Measurements from ENCODE around the gene C1RL. TPM values are rescaled to one million over a fixed set of nuclear protein-coding genes. Genes with fewer than 3 reads are reported as not detected.

Gene C1RL
- total and polyA plus RNA-seq, 2 donors (not counting 1 experiment from before 2014, with no cell fraction given), result 13.5 to 24.9 TPM

GRCh38 chr12:7152818-7153217 lies 43.8 kb upstream of the C1RL start:
- Mint-ChIP-seq H3K4me3 (no peak overlapping the region), H3K27me3 (no peaks in the 10 kb centered on the region), H3K27ac (no peak overlapping the region), H3K9me3 (ENCODE audit: insufficient read depth) (no peaks in the 10 kb centered on the region), H3K4me1 (no peaks in the 10 kb centered on the region)
- no peaks in the 10 kb centered on the region for H3K27me3 ChIP-seq (replicated peaks in 1 of 4; ENCODE audit: control extremely low read depth in 1 of 4, control insufficient read depth in 3 of 4, insufficient read depth in 4 of 4, low read length in 3 of 4)
- H3K36me3 ChIP-seq (replicated peaks in 1 of 2; ENCODE audit: control extremely low read depth in 1 of 2, control insufficient read depth in 1 of 2, extremely low read depth in 1 of 2, insufficient read depth in 2 of 2, low read length in 1 of 2), result peaks cover 0 to 27% of the 10 kb centered on the region in 2 experiments
- no peak for ATAC-seq (ENCODE audit: low read depth)
- WGBS (ENCODE audit: insufficient coverage), result 97% methylated on average over 3 of the region's 4 CpGs
- no peaks in the 10 kb centered on the region for H4K20me1 ChIP-seq (ENCODE audit: control insufficient read depth, insufficient read depth, low read length, poor library complexity, severe bottlenecking)
- H3K79me2 ChIP-seq (ENCODE audit: control insufficient read depth, insufficient read depth, low read length), result no peaks in the 10 kb centered on the region
- TF ChIP-seq EZH2 (IDR thresholded peaks at IDR 0.05; ENCODE audit: borderline replicate concordance, insufficient read depth, low read depth, low read length, poor library complexity, severe bottlenecking) (no peak), CTCF (IDR thresholded peaks at IDR 0.05) (no peak)
- no peak overlapping the region for H3K9ac ChIP-seq (ENCODE audit: low read length)
- ChIA-PET CTCF (interaction anchor here (1.0 kb wide), 1 partner anchor 10 kb away, joined by 3 read pairs; no protein-coding TSS in a partner anchor), POLR2A (no interaction called here)
- H2AFZ ChIP-seq (ENCODE audit: insufficient read depth, low read depth, low read length, poor library complexity, severe bottlenecking), result no peak overlapping the region
- H3K4me1 ChIP-seq (ENCODE audit: control insufficient read depth in 2 of 2, insufficient read depth in 2 of 2, low read length in 2 of 2), result no peaks in the 10 kb centered on the region
- no peak for DNase-seq
- H3K9me3 ChIP-seq (ENCODE audit: control extremely low read depth in 1 of 3, control insufficient read depth in 2 of 3, insufficient read depth in 1 of 3, low read length in 2 of 3), result no peaks in the 10 kb centered on the region
- H3K4me3 ChIP-seq (ENCODE audit: control extremely low read depth in 1 of 5, extremely low read depth in 1 of 5, insufficient read depth in 1 of 5, low read depth in 2 of 5, low read length in 4 of 5), result no peak overlapping the region
- no peak overlapping the region for H3K27ac ChIP-seq (ENCODE audit: low read length in 2 of 2)
- no peak overlapping the region for H3K4me2 ChIP-seq (replicated peaks; ENCODE audit: low read depth, low read length, poor library complexity, severe bottlenecking)
- intact Hi-C loops (cut with micrococcal nuclease), result no loop called here

- POLR2A ChIA-PET, result no interaction called here
- DNase-seq (no peak), ATAC-seq (ENCODE audit: low read depth) (no peak)
- no peaks in the 10 kb centered on the region for H3K9me3 ChIP-seq (ENCODE audit: control extremely low read depth in 1 of 3, control insufficient read depth in 2 of 3, insufficient read depth in 1 of 3, low read length in 2 of 3)
- CTCF ChIA-PET, result no interaction called here
- peaks cover 1 to 29% of the 10 kb centered on the region in 2 experiments for H3K36me3 ChIP-seq (replicated peaks in 1 of 2; ENCODE audit: control extremely low read depth in 1 of 2, control insufficient read depth in 1 of 2, extremely low read depth in 1 of 2, insufficient read depth in 2 of 2, low read length in 1 of 2)
- H3K79me2 ChIP-seq (ENCODE audit: control insufficient read depth, insufficient read depth, low read length), result no peaks in the 10 kb centered on the region
- H3K4me1 ChIP-seq (ENCODE audit: control insufficient read depth in 2 of 2, insufficient read depth in 2 of 2, low read length in 2 of 2), result no peaks in the 10 kb centered on the region
- no peak overlapping the region for H3K9ac ChIP-seq (ENCODE audit: low read length)
- H3K27ac ChIP-seq (ENCODE audit: low read length in 2 of 2), result no peak overlapping the region
- no peaks in the 10 kb centered on the region for H3K27me3 ChIP-seq (replicated peaks in 1 of 4; ENCODE audit: control extremely low read depth in 1 of 4, control insufficient read depth in 3 of 4, insufficient read depth in 4 of 4, low read length in 3 of 4)
- H4K20me1 ChIP-seq (ENCODE audit: control insufficient read depth, insufficient read depth, low read length, poor library complexity, severe bottlenecking), result no peaks in the 10 kb centered on the region
- H3K4me1 Mint-ChIP-seq, result no peaks in the 10 kb centered on the region
- 100% methylated on average over 1 of the region's 6 CpGs for WGBS (ENCODE audit: insufficient coverage)
- H3K4me2 ChIP-seq (replicated peaks; ENCODE audit: low read depth, low read length, poor library complexity, severe bottlenecking), result no peak overlapping the region
- no peaks in the 10 kb centered on the region for H3K27me3 Mint-ChIP-seq
- no peak overlapping the region for H3K4me3 ChIP-seq (ENCODE audit: control extremely low read depth in 1 of 5, extremely low read depth in 1 of 5, insufficient read depth in 1 of 5, low read depth in 2 of 5, low read length in 4 of 5)
- H3K27ac Mint-ChIP-seq, result no peak overlapping the region
- intact Hi-C loops (cut with micrococcal nuclease), result no loop called here
- no peak overlapping the region for H3K4me3 Mint-ChIP-seq
- no peaks in the 10 kb centered on the region for H3K9me3 Mint-ChIP-seq (ENCODE audit: insufficient read depth)
- TF ChIP-seq EZH2 (IDR thresholded peaks at IDR 0.05; ENCODE audit: borderline replicate concordance, insufficient read depth, low read depth, low read length, poor library complexity, severe bottlenecking) (no peak), CTCF (IDR thresholded peaks at IDR 0.05) (no peak)
- H2AFZ ChIP-seq (ENCODE audit: insufficient read depth, low read depth, low read length, poor library complexity, severe bottlenecking), result no peak overlapping the region
Observed at GRCh38 chr12:7151532-7151931, 42.5 kb upstream of the C1RL start.

Measured in B cell (primary cell).